ENCODE data around the gene SH3TC1.

SH3TC1 gene

GRCh38 chr4:8247047-8247930 is 48.2 kb downstream of the SH3TC1 start:
- DNase-seq = no peak

DNA sequence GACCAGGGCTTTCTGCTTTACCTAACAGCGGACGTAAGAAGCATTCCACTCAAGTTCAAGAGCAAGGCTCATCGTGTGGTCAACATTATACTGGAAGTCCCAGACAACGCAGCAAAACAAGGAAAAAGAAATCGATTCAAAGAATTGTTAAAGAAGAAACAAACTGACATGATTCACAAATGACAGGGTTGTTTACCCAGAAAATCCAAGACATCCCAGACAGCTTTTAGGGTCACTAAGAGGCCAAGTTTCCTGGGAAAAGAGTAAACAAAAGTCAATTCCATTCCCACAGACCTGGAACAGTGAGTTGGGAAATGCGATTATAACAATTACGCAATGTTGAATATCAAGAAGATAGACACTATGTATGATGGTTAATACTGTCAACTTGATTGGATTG is 49.0 kb downstream of the SH3TC1 start:
- DNase-seq = no peak

DNA sequence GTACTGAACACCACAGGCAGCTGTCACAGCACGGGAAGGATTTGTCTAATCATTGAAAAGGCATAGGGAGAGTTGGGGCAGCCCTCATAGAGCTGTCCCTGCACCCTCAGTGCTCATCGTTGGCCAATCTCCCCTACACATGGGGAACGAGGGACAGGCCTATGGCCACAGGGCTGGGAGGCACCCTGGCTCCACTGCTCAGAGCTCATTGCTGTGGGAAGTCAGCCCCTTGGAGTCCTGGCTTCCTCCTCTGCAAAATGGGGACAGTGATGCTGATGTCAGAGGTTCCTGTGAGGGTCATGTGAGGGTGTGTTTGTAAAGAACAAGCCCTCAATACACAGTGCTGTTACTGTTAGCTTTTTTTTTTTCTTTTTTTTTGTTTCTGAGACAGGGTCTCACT is 51.1 kb downstream of the SH3TC1 start:
- no peak for DNase-seq

DNA sequence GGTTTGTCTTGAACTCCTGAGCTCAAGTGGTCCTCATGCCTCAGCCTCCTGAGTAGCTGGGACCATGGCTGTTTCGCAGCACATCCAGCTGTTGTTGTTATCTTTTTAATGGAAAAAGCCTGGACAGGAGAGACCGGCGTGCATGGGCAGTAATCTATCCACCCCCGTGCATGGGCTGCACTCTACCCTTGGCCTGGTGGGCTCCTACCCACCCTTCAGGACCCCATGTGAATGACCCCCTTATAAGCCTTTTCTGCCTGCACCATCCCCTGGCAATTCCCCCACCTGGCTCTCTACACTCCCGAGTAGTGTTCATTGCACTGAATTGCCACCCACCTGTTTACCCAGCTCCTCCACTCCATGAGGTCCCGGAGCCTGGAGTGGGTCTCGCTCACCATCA is 51.5 kb downstream of the SH3TC1 start:
- no peak for DNase-seq

DNA sequence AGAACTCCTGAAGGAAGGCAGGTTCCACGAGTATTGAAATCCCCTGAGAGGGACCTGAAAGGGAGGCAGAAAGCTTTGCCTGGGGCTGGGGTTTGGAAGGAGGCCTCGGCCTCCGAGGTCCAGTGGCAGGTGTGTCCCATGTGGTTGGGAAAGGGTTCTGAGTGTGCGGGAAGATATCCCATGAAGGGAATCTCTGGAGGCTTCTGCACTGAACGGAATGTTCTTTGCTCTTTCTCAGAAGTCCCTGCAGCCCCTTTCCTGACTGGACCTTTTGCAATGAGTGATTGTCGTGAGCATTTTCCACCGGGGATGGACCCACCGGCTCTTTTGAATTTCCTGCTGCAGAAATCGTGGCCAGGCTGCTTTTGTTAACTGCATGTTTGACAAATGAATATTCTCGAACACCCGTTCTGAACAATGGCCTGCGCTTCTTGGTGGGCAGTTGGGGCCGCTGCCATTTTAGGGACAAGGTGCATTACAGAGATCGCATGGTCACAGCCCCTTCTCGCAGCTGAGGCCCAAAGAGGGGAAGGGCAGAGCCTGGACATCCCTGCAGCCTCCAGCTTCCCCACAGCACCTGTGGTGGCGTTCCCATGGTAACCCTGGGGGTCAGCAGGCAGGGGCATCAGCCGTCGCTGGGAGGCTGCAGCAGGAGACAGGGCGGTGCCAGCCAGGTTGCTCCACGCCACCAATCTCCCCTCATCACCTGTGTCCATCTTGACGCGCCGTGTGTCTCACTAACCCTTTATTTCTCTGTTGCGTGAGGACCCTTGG is 52.2 kb downstream of the SH3TC1 start:
- no peak for DNase-seq

DNA sequence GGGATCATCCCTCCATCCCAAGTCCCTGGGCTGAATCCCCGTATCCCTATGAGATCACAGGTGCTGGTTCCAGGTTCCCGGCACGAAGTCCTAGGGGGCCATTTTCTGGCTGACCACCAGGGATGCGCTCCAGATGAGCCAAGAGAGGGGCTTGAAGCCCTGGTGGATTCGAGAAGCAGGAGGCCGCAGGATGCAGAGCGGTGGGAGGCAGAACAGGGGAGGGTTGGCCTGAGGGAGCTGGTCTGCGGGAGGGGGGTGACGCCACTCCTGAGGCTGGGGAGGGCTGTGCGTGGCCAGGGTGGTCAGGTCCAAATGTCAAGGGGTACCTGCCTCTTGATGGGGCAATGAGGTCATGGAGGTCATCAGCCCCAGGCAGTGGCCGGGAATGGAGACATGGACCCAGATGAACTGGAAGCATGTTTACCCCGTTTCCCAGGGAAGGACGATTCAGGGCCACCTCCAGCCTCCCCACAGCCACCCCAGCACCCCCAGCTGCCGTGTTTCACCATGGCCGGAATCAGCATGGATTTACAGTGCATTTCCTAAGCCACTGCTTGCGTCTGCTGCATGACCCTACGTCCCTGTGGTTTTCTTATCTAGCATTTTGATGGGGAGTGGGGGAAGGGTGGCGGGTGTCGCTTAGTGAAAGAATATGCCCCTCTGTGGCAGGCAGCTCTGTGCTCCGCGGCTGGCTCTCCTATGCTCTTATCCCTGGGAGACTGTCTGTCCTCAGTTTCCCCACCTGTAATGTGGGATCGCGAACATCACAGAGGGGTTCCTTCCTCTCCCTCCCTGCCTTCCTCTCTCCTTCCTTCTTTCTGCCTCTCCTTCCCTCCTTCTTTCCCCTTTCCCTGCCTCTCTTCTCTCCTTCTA is 53.4 kb downstream of the SH3TC1 start:
- no peak for DNase-seq

GRCh38 chr4:8254076-8254475 is 55.0 kb downstream of the SH3TC1 start:
- DNase-seq = no peak

- no peak for DNase-seq
These were observed 56.8 kb downstream of the SH3TC1 start for GRCh38 chr4:8255698-8256441.

- DNase-seq = no peak
These were observed 58.8 kb downstream of the SH3TC1 start for GRCh38 chr4:8257854-8258253.

GRCh38 chr4:8258552-8259212 is 59.6 kb downstream of the SH3TC1 start:
- DNase-seq = no peak

DNA sequence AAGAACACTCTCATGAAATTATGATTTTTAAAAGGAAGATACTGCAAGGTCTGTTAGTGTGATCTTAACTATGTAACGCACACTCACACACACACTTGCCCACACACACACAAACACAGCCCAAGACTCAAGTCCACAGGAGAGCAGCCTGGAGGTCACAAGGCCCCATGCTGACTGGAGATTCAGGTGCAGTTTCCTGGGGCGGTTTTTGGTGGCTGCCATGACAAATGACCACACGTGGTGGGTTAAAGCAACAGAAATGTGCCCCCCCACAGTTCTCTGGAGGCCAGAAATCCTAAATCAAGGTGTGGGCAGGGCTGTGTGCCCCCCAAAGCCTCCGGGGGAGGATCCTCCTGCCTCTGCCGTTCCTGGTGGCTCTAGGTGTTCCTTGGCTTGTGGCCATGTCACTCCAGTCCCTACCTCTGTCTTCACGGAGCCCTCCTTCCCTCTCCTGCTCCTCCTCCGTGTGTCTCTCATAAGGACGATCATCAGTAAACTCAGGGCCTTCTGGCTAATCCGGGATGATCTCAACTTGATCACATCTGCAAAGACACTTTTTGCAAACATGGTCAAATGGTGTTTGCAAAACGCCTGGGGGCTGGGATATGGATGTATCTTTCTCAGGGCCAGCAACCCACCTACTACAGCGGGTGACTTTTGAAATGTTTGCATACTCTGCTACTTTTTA is 60.8 kb downstream of the SH3TC1 start:
- DNase-seq = no peak

GRCh38 chr4:8260656-8261111 is 61.6 kb downstream of the SH3TC1 start:
- DNase-seq = no peak

DNA sequence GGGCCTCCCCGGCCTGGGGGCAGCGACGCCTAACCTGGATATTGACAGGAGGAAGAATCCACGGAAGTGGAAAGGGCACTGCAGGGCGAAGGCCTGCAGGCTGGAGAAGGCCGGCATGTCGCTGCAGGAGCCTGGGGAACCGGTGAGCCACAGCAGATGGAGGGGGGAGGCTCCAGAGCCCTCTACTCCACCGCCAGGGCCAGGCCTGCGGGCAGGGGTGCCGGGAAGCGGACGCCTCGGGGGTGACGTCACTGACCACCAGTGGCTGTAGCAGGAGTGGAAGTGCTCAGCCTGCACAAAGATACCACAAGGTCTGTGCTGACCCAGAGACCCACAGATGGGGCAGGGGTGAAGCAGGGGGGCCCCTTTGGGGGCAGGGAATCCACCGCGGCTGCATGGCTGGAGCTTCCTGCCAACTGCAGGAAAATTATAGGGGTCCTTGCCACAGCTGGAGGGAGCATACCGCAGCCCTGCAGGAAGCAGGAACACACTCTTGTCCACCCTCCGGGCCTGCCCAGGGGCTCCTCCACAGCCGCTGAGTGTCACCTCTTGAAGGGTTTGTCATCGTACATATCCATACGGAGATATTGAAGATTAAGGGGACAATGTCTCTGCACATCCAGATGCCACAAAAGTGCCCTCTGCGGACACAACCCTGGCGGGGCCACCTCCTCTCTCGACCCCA is 62.9 kb downstream of the SH3TC1 start:
- no peak for DNase-seq

GRCh38 chr4:8262637-8263322 is 63.7 kb downstream of the SH3TC1 start:
- DNase-seq = no peak

GRCh38 chr4:8263397-8263796 is 64.3 kb downstream of the SH3TC1 start:
- DNase-seq = no peak

- DNase-seq = no peak
These were observed 65.0 kb downstream of the SH3TC1 start for GRCh38 chr4:8264106-8264505.

DNA sequence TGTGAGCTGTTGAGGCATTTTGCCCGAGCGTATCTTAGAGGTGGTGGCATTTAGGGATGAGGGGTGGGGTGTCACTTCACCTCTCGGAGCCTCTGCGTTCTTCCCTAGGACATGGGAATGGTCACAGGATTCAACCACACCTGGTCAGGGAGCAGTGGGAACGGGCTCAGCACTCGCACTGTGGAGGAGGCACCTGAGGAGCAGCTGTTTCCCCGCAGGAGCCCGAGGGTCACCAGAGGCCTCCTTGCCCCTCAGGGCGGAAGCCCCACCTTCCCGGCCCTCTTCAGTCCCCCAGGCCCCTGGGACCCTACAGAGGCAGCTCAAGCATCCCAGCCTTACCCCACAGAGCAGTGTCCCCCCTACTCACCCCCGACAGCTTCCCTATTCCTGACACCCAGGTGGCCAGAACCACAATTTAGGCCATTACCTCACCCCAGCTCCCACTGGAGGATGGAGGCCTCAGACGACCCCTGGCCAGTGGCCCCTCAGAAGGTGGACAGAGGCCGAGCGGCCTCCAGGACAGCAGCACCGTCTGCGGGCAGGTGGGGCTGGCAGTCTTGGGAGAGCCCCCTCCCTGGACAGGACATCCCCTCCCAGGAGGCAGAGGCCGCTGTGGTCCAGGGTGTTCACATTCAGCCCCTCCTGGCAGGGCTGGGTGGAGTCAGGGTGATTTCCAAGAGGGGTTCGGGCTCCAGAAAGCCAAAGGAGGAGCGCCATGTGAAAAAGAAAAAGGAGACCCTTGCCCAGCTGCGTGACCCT is 66.3 kb downstream of the SH3TC1 start:
- no peak for DNase-seq

DNA sequence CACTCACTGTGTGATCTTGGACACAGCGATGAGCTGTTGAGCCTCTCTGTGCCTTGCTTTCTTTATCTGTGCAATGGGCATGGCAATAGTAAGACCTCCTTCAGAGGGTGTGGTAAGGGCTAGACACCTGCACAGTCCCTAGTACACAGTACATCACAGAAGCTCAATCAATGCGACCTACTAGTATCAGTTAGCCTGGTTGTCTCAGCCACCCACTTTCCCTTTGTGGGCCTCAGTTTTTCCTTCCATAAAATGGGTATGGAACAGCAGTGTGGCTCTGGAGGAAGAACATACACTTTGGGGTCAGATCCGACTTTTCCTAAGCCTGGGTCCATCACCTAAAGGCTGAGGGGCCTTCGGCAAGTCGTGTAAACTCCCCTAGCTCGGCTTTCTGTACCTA is 67.0 kb downstream of the SH3TC1 start:
- no peak for DNase-seq

DNA sequence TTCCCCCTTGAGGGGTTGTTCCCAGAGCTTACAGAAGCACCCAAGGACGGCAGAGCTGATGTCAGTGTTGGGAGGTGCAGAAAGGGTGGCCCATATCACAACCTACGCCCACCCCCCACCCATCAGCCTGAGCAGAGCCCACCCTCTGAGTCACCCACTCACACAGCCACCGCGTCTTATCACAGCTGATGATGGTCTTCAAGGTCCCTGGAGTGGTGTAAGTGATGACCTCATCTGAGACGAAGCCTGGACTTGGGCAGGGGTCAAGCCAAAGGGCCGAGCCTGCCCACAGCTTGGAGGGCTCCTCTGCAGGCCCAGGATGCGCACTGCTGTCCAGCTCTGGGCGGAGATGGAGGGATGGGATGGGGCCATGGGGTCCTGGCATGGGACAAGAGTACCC is 67.4 kb downstream of the SH3TC1 start:
- no peak for DNase-seq

Measured in activated naive CD4-positive, alpha-beta T cell (primary cell).